GM18498 (cell line): ENCODE measurements around the gene HECTD4.

ENCODE experiments used
- ATAC-seq: cut with Tn5 transposase; IDR thresholded peaks from one replicate; pipeline ENCODE4 v1.9.1; 2021; ENCODE audit warnings: mild to moderate bottlenecking, moderate library complexity; ENCODE audit not compliant: unreplicated experiment

HECTD4 gene

DNA sequence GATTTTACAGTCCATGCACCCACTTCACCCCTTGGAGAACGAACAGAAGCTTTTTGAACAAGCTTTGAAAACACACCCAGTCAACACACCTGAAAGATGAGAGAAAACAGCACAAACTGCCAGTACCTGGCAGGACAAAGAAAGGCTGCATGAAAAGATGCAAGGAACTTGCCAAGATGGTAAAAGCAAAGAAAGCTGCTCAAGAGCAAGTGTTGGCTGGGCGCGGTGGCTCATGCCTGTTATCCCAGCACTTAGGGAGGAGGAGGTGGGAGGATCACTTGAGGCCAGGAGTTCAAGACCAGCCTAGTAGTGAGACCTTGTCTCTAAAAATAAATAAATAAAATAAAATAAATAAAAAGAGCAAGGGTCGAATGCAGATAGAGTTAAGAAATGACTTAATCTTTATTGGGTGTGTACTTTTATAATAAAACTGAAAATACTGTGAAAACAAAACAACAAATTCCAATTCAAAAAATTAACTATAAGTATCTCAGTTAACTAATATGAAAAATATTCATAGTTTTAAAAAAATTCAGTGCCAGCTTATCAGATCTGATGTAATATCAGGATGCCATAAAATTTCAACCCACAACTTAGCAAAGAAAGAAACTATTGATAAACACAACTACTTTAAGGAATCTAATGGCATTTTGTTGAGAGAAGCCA, 59.2 kb downstream of the HECTD4 start:
- no peak for ATAC-seq

DNA sequence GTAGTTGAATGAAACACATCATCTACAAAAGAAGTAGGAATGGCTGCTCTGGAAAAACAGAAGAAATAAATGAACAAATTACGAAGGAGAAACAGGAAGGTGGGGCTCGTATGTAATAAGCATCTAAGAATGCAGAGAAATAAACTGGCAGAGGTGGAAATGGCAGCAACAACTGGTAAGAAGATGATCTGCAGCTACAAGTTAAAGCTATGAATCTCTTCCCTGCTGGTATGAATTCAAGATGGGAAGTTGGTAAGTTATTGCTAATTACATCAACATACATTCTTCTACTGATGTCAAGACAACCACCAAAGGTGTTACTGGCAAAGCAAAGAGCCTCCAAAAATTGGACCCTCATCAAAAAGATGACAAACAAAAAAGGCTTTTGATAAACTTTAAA, 59.8 kb downstream of the HECTD4 start:
- ATAC-seq = no peak

DNA sequence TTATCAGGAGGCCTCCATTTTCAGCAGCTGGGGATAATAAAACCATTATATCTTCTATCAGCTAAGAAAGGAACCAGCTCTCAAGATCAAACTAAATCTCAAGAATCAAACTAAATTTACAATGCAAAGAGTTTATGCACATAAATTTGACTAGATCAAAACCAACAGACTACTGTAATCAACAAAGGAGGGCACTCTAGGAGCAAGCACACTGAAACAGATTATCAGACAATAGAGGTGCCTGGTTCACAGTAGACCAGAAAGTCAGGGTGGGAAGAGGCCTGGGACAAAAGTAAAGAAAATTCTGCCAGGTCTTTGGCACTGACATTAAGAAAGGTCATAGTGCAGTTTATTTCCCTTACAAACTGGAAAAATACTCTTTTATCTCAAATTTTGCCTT, 61.0 kb downstream of the HECTD4 start:
- ATAC-seq = no peak

DNA sequence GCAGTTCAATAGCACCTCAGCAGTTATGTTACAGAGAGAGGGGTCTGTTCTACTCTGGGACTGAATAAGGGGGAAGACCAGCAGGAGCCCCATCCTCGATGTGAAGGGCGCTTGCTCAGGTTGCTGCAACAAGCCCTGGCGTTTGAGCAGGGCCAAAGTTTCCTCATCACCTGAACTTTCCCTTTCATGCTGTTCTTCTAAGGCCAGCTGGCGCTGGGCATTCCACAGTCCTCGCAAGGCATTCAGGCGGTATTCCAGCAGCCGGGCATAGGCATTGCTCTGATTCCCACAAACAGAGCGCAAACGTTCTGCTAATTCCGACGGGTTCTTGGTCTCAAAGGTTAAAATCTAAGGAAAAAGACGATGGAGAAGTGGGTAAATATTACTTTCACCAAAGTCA, 62.8 kb downstream of the HECTD4 start:
- no peak for ATAC-seq

DNA sequence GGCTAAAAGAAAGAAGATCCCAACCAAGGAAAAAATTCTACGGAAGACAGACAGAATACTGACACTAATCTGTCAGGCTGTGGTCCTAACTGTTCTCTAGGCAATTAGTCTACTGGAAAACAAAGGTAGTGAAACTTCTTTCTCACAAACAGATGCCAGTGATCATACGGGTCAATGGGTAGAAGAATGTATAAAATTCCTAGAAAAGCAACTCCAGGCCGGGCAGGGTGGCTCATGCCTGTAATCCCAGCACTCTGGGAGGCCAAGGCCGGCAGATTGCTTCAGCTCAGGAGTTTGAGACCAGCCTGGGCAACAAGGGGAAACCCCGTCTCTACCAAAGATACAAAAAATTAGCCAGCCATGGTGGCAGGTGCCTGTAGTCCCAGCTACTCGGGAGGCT, 64.8 kb downstream of the HECTD4 start:
- ATAC-seq = no peak

DNA sequence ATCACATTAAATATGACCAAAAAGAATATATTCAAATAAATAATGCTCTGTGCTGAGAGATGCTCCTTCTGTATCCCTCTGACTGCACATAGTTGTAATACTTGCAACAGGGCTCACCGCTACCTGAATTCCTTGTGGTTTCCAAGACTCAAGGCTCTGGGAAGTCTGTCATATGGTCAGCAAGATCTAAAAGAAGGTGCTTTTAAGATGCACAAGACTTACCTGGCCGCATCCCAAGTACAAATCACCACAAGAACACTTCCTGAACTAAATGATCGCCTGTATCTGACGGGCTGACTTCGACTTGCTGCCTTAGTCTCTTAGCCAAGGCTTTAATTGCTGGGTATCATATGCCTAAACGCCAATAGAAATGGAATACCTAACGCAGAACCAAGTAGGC, 67.2 kb downstream of the HECTD4 start:
- no peak for ATAC-seq

DNA sequence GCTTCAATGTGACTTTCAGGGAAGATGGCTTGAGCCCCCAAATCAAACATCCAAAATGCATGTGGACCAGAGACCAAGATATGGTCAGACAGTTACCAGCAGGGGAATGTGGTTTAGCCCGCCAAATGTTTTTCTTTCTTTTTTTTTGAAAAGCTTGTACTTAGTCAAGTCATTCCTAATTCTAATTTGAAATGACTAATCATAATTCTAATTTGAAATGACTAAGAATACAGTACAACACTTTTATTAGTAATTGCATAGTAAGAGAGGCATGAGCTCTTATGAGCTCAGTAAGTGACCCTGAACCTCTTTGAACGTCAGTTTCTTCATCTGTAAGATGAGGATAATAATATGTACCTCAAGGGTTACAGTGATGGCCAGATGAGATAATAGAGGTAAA, 72.4 kb downstream of the HECTD4 start:
- no peak for ATAC-seq

DNA sequence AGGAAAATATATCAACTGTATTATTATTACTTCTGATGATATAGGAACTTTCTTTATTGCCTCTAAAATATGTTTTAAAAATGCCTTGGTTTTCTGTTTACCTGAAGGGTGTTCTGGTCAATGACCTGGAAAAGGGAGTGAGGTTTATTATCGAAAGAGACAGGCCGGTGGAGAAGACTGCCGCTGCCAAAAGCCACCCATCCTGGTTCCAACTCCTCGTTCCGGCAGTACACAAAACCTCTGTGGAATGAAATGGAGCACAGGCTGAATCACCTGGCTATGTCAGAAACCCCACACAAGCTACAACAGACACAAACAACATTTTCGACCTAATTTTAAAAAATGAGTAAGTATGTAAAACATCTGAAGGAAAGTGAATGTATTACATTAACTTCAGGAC, 73.6 kb downstream of the HECTD4 start:
- no peak for ATAC-seq

DNA sequence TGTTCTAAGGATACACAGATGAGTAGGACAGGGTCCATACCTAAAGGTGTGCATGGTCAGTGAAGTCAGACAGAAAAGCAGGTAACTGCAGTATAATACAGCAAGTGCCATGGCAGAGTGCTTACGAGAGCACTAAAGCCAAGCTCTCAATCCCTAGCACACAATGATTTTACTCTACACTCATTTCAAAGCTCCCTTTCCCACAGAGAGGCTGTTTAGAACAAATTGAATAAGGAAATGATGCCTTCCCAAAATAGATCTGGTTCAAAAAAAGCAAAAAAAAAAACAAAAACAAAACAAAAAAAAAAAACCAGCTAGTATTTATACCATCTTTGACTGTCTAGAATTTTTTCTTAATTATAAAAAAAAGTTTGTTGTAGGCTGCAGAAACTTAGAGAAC, 74.1 kb downstream of the HECTD4 start:
- no peak for ATAC-seq

DNA sequence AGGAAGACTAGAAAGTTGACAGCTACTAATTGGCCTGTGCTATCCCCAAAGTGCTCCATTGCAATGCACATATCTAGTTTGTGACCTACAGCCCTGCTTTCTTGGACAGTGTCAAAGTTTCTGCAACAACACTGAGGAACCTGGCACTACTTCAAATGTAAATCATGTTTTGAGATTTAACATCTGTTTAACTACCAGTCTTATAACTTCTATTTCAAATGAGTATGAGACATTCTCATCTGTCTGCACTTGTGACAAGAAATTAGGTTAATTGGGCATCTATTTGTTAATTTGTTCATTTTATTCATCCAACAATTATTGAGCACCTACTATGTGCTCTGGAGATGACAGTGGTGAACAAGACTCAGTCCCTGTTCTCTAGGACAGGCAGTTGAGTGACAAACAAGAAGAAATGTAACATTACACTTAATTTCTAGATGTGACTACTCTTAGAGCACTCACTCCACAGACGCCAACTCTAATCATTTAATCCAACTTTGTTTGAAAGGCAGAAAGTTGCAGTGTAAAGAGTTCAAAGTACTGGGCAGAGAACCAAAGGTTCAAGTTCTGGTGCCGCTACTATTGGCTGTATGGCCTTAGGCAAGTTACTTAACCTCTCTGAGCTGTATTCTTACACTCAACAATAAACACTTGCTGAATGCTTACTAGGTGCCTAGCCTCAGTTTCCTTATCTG, 74.8 kb downstream of the HECTD4 start:
- no peak for ATAC-seq

DNA sequence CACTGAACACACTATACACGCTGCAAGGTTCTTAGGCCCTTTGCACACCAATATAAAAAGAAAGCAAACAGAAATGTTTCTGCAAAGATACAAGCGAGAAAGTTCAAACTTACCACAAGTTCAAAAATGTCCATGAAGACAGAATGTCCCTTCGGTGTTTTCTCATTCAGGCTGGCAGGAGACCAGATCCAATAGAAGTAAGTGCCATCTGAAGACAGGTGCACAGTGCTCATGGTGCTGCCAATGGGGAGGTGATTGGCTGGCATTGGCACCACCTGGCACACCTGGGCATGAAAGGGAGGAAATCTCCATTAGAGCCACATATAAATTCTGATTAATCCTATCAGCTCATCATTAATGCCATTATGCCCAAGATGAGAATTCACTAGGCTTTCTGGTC, 76.3 kb downstream of the HECTD4 start:
- ATAC-seq = no peak

DNA sequence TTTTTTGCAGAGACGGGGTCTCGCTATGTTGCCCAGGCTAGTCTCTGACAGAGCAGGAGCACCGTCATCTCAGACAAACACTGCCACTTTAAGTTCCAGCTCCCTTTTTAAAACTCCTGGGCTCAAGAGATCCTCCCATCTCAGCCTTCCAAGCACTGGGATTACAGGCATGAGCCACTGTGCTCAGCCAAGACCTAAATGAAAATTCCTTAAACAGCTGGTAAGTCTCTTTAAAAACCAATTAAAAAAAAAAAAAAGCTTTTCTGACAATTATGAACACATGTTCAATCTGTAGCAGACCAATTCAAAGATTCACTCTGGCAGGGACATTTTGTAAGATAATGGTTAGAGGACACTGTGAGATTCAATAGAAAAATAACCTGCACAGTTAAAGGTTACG, 77.8 kb downstream of the HECTD4 start:
- ATAC-seq = no peak

DNA sequence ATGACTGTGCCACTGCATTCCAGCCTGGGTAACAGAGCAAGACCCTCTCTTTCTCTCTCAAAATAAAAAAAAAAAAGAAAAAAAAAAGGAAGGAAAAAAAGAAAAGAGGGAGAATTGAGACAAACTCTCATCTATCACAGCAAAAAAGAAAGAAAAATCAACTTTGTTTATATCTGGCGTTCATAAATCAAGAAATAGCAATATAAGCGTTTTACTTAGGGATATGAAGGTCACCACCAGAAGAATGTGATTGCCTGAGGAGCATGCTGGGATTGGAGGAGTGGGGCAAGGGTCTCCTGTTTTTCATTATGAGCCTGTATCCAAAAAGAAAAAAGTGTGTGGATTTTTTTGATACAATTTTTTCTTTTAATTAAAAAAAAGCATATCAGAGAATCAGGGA, 78.4 kb downstream of the HECTD4 start:
- no peak for ATAC-seq

DNA sequence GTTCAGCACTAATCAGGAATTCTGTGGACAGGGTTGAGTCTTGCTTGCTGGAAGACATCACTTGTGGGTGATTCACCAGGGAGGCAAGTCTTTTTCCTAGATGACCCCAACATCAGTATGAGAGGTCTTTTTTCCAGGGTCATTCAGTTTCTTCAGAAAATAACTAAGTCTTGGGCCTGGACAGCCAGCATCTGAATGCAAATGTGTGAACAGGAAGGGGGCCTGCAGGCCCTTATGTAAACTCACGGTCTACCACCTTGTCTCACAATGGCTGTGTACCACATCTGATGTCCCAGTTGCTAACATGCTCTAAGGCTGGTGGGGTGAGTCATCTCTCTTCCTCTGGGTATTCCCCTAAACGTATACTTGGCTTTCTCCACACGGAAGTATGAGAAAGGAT, 79.2 kb downstream of the HECTD4 start:
- peak; percentile 98 for ATAC-seq

DNA sequence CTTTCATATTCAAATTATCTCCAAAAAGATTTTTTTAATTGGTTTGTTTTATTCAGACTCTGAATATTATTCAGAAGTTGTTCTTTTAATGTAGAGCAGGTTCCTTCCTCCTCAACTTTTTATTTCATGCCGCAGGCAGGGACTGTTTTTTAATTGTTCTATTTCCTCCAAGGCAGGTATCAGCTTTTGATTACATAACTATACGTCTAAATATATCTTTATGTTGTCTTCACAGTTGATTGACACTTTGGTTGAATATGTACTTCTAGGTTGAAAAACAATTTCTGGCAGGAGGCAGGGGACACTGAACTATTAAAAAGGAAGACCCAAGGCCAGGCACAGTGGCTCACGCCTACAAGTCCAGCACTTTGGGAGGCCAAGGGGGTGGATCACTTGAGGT, 82.5 kb downstream of the HECTD4 start:
- ATAC-seq = no peak

DNA sequence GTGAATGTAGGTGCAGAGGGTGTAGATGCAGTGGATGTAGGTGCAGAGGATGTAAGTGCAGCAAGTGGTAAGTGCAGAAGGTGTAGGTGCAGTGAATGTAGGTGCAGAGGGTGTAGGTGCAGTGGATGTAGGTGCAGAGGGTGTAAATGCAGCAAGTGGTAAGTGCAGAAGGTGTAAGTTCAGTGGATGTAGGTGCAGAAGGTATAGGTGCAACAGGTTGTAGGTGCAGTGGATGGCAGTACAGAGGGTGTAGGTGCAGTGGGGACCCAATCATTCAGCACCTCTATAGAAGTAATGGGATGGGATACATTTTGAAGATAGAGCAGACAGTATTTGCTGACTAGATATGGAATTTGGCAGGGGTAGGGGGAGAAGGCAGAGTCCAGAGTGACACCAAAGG, 85.0 kb downstream of the HECTD4 start:
- no peak for ATAC-seq

DNA sequence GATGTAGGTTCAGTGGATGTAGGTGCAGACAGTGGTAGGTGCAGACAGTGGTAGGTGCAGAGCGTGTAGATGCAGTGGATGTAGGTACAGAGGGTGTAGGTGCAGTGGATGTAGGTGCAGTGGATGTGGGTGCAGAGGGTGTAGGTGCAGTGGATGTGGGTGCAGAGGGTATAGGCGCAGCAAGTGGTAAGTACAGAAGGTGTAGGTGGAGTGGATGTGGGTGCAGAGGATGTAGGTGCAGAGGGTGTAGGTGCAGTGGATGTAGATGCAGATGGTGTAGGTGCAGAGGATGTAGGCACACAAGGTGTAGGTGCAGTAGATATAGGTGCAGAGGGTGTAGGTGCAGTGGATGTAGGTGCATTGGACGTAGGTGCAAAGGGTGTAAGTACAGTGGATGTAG, 86.0 kb downstream of the HECTD4 start:
- no peak for ATAC-seq

DNA sequence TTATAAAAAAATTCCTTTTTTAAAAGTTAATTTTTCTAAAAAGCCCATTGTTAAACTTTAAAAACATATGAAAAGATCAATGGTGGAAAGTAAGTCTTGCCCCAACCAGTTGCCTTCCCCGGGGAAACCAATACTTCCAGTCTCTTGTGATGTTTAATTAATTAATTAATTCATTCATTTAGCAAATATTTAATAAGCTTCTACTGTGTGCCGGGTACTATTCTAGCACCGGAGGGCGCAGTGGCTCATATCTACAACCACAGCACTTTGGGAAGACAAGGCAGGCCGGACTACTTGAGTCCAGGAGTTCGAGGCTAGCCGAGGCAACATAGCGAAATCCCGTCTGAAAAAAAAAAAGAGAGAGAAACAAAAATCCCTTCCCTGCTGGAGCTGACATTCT, 87.4 kb downstream of the HECTD4 start:
- no peak for ATAC-seq

DNA sequence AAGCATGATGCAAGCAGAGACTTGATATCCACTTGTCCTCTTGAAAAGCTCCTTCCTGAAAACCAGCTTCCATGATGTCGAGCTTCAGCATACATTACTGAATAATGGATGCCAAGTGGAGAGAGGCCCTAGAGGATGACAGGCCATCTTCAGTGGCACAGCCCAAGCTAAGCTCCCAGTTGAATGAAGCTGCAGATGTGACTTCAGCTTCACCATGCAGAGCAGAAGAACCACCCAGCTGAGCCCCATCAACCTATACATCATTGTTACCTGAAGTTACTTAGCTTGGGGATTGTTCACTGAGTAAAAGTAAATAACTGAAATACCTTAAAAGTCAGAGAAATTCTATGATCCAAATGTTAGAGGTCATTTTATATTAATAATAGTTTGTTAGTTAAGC, 93.6 kb downstream of the HECTD4 start:
- no peak for ATAC-seq

DNA sequence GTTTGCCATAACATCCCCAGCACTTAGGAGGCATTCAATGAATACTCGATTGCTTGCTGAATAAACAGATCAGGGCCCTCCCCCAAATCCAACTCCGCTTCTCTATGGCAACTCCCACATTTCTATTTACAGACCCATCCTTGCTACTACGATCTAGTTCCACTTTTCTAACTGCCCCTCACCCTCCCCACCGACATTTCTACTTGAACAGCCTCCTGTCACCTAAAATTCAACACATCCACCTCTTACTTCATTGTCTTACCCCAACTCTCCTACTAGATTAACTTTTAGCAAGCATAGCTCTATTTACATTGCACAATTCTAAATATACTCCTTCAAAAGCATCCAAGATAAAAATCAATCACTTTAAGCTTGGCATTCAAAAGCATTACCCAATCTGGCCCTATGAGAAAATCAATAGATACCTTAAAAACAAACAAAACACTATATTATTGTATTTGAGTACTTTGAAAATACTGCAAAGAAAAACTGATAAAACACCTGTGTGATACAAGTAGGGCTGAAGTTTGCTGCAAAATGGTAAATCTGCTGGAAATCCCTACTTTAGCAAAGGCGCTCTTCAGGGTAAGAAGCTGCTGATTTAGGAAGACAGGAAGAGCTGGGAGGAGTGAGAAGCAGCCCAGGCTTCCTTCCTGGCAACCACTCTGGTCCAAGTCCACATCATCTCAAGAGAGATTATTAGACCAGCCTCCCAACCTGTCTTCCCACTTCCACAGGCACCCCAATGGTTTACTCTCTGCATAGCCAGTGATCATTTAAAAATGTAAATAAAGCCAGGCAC, 96.4 kb downstream of the HECTD4 start:
- ATAC-seq = no peak

DNA sequence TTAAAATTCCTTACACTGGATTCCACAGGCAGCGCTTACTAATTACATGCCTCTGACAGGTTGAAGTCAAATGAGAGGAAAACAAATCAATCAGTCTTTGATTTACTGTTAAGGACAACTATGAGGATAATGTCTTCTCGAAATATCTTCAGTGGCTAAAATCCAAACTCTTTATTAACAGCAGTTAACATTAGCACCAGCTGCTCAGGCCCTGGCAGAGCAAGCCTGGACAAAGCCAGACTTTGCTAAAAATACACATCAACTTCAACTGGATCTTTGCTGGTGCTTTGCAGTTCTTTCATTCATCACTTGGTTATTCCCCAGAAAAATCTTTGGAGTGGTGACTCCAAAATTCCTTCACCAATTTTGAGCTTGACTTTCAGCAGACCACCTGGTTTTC, 98.7 kb downstream of the HECTD4 start:
- no peak for ATAC-seq

DNA sequence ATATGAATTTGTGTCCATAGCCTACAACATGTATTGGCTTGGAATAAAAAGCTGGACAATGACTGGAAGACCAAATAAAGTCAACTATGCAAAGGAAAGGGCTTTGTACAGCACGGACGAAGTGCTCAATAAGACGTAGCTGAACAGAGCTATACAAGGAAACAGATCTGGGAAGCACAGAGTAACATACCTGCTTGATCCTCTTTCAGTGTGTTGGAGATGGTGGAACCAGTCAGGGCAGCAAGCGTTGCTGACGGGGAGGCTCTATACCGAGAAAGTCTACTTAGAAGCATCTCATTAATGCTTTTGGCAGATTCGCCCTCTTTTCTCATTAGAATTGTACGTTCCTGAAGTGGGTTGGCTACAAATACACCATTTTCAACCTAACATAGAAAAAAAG, 99.3 kb downstream of the HECTD4 start:
- ATAC-seq = no peak
